Frontal cortex (tissue), 4 donors: ENCODE measurements around the gene PRDM12. TPM values are rescaled to one million over a fixed set of nuclear protein-coding genes. Genes with fewer than 3 reads are reported as not detected.
"Not testable (repeated sequence)": the region's sequence is repeated elsewhere in the genome, so short reads cannot be mapped to it uniquely, and the experiment has no call there.

Experiments
- DNase-seq, 2 donors: peaks; one replicate each; pipeline ENCODE4 v3.0.0; 2012; ENCODE audit warnings: low spot score in 2 of 2
- FAIRE-seq: peaks from 2 replicates; lab custom pipeline; 2012; peaks lifted over from hg19 to GRCh38; lab: Jason Lieb, UNC
- total RNA-seq: library from RNA; depleted of rRNA; stranded (reverse); fragments of >200 nt; gene quantifications from one replicate; pipeline ENCODE4 v1.2.3, GENCODE V29; 2014
- donor health status: control.
- donor health status: control.
- donor health status: control.

The PRDM12 gene
- total RNA-seq, 1 donor from 2014 or later = 0.41 TPM

DNA sequence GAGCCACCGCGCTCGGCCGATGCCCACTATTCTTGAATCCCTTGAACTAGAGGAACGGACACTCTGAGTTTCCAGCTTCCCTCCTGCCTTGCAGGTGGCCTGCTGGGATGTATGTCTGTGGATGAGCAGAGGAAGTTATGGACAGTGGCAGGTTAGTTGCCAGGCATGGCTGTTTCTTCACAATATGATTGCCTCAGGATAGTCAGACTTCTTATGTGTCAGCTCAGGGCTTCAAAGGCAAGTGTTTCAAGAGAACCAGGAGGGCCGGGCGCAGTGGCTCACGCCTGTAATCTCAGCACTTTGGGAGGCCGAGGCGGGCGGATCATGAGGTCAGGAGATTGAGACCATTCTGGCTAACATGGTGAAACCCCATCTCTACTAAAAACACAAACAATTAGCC is 21.6 kb downstream of the PRDM12 start:
- FAIRE-seq, DNase-seq: not testable (repeated sequence)

DNA sequence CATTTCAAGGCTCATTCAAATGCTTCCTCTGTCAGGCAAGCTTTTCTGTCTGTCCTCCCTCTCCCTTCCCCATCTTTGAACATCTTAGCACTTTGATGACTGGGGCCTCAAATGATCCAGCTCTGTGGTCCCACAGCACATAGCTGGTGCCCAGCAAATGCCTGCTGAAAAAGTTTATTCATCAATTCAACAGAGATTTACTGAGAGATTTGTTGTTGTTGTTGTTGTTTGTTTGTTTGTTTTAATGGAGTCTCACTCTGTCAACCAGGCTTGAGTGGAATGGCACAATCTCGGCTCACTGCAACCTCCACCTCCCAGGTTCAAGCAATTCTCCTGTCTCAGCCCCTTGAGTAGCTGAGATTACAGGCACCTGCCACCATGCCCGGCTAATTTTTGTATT is 23.2 kb downstream of the PRDM12 start:
- DNase-seq (no peak), FAIRE-seq (no peak)

DNA sequence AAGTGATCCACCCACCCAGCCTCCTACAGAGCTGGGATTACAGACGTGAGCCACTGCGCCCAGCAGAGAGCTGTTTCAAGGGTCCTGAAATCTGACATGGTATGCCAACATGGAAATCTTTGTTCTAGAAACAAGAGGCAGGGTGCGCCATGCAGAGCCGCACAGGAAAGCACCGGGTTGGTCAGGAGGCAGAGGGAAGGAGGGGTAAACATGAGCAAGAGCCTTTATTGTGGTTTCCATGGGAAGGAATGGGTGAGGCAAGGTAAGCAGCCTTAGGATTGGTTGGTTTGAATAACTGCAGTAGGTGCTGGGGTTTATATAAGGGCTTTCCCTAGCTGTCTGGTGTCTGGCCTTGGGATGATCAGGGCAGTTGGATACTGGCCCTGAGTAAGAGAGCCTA is 23.7 kb downstream of the PRDM12 start:
- DNase-seq (no peak), FAIRE-seq (no peak)

DNA sequence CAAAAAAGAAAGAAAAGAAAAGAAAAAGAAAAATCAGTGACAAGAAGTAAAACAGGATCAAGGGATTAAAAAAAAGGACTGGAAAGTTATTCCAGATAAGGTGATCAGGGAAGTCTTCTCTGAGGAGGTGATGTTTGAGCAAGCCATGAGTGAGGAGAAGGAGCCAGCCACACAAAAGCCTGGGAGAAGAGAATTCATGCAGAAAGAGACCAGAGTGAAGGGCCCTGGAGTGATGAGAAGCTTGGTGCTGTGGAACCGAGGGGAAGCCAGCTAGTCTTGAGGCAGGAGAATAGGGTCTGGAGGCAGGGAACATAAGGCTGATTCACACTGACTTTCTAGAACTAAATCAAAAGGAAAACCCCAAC is 25.2 kb downstream of the PRDM12 start:
- DNase-seq (no peak), FAIRE-seq (no peak)

DNA sequence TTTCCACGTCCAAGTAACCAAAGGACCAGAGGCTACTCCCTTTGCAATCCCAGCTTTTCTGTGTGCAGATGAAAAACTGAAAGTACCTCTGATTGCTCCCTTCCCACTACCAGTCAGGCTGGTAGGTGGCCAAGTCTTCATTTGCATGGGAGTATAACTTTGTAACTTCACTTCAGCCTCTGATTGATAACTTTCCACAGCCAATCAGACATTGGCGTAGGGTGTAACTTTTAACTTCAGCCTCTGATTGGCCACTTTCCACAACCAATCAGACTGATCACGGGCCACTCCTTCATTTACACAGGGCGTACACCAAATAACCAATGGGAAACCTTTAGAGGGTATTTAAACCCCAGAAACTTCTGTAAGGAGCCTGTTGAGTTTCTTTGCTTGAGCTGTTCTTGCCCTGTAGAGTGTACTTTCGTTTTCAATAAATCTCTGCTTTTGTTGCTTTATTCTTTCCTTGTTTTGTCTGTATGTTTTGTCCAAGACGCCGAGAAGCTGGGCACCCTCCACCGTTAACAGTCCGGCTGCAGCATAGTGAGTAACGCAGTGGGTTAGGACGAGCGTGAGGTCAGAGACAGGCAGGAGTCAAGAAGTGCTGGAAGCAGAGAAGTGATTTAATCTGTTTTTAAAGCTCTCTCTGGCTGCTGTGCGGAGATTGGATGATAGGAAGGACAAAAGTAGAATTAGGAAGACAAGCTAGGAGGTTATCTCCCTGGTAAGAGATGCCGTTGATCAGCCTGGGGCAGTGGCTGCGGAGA is 25.7 kb downstream of the PRDM12 start:
- FAIRE-seq (no peak), DNase-seq (no peak)

DNA sequence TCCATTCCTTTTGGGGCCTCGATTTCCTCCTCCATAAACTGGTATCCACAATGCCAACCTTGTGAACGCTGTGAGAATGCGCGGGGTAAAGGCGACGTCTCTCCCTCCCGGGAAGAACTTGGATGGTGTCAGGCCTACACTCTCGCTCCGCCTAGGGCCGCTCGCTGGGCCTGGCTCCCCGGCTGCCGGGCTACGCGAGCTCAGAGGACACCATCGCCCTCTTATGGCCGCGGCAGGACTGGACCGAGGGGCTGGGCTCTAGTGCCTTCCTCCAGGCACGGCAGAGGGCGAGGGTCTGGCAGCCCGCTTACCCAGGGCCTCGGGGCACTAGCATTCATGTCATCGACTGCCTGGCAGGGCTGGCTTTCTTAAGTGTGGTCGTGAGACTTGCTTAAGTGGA is 27.9 kb downstream of the PRDM12 start:
- no peak for FAIRE-seq

DNA sequence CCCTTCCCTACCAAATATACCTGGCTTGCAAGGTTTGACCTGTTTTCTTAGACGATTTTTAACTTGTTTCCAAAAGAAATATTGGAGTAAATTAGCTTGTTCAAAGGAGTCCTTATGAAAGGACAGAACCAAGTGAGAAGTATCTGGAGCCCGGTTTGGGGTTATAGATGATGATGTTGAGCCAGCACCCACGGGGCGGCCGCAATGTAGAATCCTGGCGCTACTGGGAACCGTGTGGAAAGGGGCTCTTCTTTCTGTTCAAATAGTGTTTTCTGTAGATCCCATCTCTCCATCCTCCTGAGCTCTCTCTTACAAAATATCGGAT is 28.7 kb downstream of the PRDM12 start:
- no peak for DNase-seq
- FAIRE-seq = no peak

More for the DNA sequence above, 27.9 kb downstream of the PRDM12 start:
- DNase-seq = no peak

DNA sequence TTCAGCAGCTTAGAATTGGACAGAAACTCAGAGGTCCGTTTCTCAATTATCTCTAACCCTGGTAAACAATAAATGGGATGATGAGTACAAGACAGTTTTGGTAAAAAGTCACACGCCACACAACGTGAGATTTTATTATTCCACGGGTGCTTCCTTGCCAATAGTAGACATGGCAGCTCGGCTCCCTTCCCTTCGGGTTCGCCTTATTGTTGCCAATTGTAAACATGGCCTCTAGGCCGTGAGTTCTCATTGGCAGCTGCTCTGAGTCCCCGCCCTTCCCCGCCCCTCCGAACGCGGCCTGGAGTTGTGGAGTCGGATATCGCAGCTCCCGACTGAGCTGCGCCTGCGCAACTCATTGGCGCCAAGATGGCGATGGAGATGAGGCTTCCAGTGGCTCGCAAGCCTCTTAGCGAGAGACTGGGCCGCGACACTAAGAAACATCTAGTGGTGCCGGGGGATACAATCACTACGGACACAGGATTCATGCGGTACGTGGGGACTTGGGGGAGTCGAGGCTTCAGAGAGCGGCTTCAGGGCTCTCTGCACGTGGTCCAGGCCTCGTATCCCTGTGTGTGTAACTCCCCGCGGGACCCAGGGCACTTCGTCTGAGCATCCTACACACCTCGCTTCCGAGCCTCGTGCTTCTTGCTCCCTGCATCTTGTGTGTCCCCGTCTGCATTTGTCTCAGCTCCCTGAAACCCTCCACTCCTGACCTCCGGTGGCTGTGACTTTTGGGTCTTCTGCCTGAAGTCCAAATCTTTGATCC is 29.2 kb downstream of the PRDM12 start, which contains the start of gene EXOSC2:
Gene EXOSC2 (plus strand): TSS at position 355 of the 766 bp plus-strand sequence. CDS start 12 bp downstream, at position 367.
- FAIRE-seq = no peak

DNA sequence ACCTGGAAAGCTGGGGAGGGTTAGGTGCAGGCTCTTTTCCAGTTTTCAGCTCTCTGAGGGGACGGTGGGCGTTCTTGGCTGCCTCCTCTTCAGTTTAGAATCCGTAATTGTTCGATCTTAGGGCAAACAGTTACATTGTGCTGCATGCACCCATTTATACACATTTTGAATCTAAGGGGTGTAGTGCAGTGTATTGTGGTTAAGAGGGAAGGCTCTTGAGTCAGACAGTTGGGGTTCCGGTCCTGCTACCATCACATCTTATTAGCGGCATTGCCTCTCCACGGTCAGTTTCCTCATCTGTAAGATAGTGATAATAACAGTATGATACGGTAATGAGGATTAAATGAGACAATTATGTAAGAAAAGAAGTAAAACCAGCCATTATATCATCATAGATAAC is 29.8 kb downstream of the PRDM12 start:
- FAIRE-seq = no peak
- DNase-seq = no peak

More for the DNA sequence above, 29.2 kb downstream of the PRDM12 start, which contains the start of gene EXOSC2:
- peak; percentile 87 to 95 for DNase-seq

DNA sequence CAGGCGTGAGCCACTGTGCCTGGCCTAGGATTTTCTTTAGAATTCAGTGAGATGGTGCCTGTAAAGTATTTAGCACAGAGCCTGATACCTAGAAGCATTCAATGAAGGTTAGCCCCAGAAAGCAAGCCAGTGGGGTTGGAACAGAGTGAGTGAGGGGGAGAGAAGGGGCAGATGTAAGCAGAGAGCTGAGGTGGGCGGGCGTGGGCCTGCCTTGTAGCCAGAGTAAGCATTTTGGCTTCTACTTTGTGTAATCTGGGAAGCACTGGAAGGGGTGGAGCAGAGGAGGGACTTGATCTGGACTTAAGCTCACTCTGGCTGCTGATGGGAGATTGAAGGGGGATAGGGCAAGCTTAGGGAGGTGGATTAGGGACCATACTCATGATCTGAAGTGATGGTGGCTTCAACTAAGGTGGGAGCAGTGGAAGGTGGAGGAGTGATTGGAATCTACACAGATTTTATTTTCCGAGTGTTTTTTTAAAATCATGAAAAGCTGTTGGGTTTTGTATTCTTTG is 31.8 kb downstream of the PRDM12 start:
- DNase-seq (no peak), FAIRE-seq (no peak)

DNA sequence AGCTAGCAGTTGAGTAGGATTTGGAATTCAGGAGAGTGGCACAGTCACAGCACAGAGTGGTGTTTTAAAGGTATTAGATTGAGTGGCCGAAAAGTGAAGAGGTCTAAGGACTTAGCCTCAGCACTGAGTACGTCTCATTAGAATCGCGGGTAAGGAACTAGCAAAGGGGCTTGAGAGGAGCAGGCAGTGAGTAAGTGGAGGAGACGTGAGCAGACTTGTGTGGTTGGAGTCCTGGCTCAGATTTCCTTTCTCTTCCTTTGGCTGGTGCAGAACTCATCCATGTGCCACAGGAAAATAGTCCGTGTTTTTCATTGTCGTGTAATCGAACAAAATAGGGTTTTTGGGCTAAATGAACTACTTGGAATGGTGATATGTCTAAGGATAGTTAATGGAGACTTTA is 32.6 kb downstream of the PRDM12 start:
- DNase-seq = no peak
- FAIRE-seq = no peak

DNA sequence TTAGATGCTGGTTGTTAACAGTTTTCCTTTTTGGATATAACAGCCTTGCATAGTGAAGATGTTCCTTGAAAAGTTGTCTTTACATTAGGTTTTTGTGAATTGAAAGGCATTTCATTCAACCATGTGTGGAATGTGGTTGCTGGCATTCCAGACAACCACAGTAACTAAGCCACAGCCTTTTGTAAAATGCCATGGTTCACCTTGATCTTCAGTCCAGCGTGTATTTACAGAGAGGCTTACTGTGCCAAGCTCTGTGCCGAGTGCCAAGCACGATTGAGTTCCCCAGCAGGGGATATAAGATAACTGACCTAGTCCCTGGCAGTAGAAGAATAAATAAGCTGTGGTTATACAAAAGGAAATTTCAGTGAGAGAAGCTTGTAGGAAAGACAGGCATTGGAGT is 34.1 kb downstream of the PRDM12 start:
- DNase-seq (no peak), FAIRE-seq (no peak)

DNA sequence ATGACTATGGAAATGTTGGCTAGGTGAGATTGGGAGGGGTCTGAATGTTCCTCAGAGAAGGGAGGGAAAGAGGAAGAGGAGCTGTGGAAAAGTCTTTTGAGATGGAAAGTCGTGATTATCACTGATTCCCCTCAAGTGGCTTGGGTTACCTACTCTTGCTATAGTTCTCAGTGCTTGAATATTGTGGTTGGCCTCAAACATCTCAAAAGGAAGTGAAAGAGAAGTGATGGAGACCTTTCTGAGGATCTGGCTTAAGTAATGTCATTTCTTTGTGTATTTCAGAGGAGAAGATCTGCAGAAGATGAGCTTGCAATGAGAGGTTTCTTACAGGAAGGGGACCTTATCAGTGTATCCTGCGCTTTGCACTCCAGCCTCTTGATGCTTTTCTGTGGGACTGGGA is 34.7 kb downstream of the PRDM12 start:
- DNase-seq (no peak), FAIRE-seq (no peak)

DNA sequence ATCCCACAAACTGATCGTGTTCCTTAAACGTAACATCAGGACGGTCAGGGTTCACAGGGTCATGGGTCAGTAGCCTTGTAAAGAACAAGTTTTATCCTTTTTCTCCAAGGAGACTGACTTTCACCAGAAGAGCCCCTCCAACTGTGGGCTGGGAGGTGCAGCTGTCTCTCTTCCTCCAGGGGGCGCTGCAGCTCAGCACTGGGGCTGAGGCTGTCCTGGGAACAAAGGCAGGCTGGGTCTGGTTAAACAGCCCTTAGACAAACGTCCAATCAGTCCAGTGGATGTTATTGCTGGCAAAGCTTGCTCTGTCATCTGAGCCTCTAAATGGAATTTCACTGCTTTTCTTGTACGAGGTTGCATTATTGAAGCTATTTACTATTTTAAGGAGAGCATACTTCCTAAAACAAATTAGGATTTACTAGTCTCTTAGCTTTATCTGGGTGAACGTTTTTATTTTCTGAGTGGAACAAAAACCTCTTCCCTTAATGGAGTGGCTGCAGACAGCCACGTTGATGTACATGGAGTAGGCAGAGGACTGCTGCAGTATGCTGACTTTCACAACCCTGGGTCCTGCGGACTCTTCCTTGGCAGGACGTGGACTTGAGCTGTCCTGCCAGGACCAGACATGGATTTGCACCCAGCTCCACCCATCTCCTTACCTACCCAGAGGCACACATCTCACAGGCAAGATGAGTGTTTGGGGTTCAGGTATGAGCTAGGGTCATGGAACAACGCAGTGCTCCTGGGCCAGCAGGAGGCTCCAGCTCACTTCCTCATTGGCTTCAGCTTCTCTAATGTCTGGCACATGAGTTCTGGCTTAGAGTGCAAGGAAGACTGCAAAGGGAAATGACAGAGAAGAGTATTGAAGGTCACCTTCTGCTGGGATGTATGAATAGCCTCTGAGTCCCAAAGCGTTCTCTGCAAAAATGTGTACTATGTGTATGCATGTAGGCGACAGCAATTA is 36.9 kb downstream of the PRDM12 start:
- DNase-seq (peak in 1 of 2 donors; percentile 66), FAIRE-seq (no peak)

DNA sequence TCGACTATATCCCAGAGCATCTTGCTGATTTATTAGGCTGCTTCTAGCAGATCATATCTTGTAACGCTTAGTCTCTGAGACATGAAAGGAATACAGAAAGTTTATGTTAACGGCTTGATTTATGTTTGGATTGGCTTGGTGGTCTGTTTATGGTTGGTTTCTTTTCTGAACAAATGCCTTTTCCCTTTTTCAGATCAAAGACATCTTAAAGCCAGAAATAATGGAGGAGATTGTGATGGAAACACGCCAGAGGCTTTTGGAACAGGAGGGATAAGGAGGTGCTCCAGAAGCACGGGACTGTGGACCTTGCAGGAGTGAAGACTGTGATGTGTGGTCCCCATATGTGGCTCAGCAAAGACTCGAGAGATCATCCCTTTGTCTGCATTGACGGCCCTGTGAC is 39.1 kb downstream of the PRDM12 start:
- DNase-seq = no peak
- no peak for FAIRE-seq

DNA sequence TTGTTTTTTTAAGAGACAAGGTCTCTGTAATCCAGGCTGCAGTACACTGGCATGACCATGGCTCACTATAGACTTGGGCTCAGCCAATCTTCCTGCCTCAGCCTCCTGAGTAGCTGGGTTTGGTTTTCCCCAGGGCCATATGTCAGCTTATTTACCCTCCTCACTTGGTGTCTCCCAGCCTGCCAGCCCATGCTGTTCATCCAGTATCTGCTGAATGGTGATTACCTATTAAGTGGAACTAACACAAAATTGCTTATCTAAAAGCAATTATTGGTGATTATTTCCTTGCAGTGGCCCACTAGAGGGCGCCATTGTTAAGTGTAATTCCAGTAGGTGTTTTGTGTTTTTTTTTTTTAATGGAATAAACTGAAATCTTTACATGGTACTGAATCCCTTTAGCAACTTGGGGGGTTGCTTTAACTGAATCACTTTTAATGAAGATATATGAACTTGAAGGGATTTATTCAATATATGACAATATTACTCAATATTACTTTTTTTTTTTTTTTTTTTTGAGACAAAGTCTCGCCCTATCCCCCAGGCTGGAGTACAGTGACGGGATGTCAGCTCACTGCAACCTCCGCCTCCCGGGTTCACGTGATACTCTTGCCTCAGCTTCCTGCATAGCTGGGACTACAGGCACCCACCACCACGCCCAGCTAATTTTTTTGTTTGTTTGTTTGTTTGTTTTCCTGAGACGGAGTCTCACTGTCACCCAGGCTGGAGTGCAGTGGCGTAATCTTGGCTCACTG is 43.0 kb downstream of the PRDM12 start:
- FAIRE-seq = no peak
- DNase-seq = peak in 1 of 2 donors; percentile 33

DNA sequence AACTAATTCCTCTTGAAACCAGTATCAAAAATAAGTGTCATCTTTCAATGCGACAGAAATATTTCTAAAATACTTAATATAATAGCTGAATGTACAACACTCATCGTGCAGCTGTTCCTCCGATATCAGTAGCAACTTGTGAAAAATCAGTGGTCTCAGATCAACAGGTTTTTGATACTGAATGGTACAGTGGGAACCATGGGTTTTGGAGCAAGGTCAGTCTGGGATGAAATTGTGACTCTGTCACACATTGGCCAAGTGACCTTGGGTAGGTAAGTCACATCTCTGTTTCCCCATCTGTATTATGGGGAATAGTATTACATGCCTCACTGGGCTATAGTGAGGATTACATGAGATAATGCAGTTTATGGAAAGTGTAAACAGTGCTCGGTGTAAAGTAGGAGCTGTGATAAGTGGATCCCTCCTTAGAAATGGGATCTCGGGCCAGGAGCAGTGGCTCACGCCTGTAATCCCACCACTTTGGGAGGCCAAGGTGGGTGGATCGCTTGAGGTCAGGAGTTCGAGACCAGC is 46.5 kb downstream of the PRDM12 start:
- FAIRE-seq = no peak
- no peak for DNase-seq

DNA sequence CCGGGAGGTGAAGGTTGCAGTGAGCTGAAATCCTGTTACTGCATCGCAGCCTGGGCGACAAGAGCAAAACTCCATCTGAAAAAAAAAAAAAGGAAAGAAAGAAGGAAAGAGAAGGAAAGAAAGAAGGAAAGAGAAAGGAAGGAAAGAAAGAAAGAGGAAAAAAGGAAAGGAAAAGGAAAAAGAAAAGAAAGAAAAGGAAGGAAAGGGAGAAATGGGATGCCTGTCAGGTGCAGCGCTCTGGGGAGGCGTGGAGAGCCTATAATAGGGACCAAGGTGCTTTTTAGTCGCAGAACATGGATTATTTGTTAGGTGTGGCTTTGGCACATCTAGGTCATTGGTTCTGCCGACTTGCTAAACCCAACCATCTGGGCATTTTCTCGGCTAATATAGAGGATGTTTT is 47.1 kb downstream of the PRDM12 start:
- no peak for FAIRE-seq
- DNase-seq = no peak
